HG02973 (cell line): ENCODE measurements around the gene NLRP7.
A peak's percentile ranks its signal among the peaks of the same experiment; 100 is the strongest.
"Not testable (repeated sequence)": the region's sequence is repeated elsewhere in the genome, so short reads cannot be mapped to it uniquely, and the experiment has no call there.

Experiments used
- ATAC-seq: cut with Tn5 transposase; IDR thresholded peaks from one replicate; pipeline ENCODE4 v1.9.1; 2021; ENCODE audit warnings: moderate library complexity; ENCODE audit not compliant: unreplicated experiment

NLRP7 gene

DNA sequence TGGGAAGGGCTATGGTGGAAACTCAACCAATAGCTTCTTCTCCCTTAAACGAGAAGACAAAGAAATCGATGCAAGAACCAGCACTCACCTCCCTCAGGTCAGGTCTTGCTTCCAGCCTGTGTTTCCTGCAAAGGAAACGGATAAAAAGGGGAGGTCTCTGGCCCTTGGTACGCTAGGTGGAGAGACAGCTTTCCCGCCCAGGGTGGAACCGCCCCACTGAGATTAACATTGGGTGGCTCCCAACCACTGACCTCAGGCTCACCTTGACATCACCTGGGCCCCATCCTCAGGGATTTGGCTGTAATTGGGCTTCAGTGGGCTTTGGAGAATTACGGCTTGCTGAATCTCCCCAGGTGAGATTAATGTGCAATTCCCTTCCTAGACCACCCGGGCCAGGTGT lies at the start of gene NLRP7:
Gene NLRP7 (minus strand): TSS at position 150 of the 400 bp plus-strand sequence.
- ATAC-seq, result no peak

DNA sequence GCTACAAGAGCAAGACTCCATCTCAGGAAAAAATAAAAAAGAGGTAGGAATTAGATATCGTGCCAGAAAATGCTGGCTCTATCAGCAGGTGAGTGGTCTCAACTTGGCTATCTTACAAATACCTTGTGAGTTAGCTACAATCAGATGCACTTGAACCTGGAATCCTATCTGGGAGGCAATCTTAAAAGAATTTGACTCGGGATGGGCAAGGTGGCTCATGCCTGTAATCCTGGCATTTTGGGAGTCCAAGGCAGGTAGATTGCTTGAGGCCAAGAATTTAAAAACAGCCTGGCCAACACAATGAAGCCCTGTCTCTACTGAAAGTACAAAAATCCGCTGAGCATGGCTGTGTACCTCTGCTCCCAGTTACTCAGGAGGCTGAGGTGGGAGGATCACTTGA lies 48.2 kb upstream of the NLRP7 start:
- ATAC-seq, result no peak

DNA sequence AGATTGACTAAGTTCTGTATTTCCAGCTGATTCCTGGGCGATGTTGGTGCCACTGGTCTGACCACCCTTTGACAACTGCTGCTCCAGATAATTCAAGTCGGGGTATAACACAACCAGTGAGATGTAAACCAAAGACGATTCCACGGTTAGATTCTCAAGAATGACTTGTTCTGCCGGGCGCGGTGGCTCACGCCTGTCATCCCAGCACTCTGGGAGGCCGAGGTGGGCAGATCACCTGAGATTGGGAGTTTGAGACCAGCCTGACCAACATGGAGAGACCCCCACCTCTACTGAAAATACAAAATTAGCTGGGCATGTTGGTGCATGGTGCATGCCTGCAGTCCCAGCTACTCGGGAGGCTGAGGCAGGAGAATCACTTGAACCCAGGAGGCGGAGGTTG lies 42.2 kb upstream of the NLRP7 start:
- not testable (repeated sequence) for ATAC-seq

DNA sequence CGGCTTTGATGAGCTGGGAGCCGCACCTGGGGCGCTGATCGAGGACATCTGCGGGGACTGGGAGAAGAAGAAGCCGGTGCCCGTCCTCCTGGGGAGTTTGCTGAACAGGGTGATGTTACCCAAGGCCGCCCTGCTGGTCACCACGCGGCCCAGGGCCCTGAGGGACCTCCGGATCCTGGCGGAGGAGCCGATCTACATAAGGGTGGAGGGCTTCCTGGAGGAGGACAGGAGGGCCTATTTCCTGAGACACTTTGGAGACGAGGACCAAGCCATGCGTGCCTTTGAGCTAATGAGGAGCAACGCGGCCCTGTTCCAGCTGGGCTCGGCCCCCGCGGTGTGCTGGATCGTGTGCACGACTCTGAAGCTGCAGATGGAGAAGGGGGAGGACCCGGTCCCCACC lies 35.2 kb upstream of the NLRP7 start:
- not testable (repeated sequence) for ATAC-seq

DNA sequence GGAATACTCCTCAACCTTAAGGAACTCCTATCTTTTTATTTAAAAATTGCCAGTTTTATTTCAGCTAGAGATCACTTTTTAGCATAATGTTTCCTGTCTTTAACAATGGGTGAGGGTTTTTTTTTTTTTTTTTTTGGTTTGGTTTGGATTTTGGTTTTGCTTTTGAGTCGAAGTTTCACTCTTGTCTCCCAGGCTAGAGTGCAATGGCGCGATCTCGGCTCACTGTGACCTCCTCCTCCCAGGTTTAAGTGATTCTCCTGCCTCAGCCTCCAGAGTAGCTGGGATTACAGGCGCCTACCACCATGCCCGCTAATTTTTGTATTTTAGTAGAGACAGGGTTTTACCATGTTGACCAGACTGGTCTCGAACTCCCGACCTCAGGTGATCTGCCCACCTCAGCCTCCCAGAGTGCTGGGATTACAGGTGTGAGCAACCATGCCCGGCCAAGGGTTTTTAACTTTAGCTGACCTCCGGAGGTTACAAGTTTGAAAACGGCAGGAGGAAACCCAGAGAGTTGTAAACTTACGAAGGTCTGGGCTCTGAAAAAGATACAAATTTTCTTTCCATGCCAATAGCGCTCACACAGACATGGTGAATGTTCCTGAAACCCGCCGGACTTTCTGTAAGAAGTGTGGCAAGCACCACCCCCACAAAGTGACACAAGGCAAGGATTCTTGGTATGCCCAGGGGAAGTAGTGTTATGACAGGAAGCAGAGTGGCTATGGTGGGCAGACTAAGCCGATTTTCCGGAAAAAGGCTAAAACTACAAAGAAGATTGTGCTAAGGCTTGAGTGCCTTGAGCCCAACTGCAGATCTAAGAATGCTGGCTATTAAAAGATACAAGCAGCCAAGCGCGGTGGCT lies 26.1 kb upstream of the NLRP7 start:
- not testable (repeated sequence) for ATAC-seq

DNA sequence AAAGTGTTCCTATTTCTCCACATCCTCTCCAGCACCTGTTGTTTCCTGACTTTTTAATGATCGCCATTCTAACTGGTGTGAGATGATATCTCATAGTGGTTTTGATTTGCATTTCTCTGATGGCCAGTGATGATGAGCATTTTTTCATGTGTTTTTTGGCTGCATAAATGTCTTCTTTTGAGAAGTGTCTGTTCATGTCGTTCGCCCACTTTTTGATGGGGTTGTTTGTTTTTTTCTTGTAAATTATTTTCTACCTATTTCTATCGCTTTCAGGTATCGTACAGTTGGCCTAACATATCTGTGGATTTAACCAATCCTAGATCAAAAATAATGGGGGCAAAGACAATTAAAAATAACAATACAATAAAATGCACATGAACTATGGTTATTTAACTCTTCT lies 24.1 kb upstream of the NLRP7 start:
- not testable (repeated sequence) for ATAC-seq

DNA sequence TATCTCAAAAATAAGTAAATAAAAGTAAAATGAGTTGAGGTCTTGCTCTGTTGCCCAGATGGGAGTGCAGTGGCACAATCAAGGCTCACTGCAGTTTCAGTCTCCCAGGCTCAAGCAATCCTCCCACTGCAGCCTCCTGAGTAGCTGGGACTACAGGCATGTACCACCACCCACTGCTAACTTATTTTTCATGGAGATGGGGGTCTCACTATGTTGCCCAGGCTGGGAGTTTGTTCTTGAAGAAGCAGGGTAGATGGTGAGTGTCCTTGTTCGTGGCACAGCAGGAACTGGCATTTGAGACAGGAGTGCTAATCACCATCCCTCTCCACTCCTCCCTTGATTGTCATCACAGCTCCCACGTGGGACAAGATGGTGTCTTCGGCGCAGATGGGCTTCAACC lies 22.3 kb upstream of the NLRP7 start:
- ATAC-seq, result no peak

DNA sequence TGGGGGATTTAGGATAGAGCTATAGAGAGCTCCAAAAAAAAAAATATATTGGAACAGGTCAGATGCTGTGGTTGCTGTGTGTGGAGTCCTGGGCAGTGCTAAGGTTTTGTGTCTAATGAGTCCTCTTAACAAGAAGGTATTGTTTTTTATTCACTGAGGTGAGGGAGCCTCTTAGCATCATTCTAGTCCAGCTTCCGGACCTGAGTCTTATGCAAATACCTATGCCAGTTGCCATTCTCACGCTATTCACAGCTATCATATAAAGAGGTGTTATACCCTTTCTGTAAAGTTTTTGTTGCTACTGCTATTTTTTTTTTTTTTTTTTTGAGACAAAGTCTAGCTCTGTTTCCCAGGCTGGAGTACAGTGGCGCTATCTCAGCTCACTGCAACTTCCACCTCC lies 20.3 kb upstream of the NLRP7 start:
- no peak for ATAC-seq

DNA sequence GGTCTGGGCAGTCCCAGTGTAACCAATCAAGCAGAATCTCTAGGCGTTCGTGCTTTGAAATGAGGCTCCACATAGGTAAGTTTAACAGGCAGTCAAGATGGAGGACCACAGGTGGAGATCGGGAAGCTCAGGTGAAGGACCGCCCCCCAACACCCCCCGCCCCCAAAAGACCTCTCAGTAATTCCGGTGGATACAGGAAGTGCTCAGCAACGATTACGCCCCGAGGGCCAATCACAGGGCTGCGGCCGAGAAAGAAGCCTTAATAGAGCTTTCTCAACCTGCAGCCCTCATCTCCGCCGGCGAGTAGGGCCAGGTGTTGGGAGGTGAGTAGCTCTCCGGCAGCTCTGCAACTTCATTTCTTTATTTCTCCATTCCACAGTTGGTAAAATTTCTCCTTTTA lies 17.7 kb upstream of the NLRP7 start:
- ATAC-seq, result not testable (repeated sequence)

DNA sequence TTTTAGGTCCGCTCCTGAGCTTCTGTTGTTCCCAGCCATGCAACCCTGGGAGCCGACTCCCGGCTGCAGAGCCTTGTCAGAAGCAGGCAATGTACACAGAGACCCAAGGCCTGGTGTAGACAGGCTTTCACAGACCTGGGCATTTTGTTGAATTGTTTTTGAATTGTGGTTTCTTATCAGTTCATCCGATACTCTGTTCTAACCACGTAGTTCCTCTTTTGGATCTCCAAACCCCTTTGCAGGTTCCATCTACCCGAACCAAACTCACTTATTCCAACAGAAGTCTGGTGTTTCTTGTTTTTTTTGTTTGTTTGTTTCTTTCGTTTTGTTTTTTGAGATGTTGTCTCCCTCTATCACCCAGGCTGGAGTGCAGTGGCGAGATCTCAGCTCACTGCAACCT lies 12.5 kb upstream of the NLRP7 start:
- ATAC-seq, result no peak

DNA sequence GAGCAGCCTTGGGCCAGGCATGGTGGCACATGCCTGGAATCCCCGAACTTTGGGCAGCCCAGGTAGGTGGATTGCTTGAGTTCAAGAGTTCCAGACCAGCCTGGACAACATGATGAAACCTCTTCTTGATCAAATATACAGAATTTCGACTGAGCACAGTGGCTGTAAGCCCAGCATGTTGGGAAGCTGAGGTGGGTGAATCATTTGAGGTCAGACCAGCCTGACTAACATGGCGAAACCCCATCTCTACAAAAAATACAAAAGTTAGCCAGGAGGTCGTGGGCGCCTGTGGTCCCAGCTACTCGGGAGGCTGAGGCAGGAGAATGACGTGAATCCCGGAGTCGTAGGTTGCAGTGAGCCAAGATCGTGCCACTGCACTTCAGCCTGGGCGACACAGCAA lies 8.0 kb upstream of the NLRP7 start:
- ATAC-seq, result no peak

DNA sequence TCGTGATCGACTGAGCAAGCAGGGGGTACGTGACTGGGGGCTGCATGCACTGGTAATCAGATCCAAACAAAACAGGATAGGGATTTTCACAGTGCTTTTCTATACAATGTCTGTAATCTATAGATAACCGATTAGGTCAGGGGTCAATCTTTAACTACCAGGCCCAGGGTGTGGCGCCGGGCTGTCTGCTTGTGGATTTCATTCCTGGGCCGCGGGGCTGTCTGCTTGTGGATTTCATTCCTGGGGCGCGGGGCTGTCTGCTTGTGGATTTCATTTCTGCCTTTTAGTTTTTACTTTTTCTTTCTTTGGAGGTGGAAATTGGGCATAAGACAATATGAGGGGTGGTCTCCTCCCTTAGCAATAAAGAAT lies 6.0 kb upstream of the NLRP7 start:
- not testable (repeated sequence) for ATAC-seq

DNA sequence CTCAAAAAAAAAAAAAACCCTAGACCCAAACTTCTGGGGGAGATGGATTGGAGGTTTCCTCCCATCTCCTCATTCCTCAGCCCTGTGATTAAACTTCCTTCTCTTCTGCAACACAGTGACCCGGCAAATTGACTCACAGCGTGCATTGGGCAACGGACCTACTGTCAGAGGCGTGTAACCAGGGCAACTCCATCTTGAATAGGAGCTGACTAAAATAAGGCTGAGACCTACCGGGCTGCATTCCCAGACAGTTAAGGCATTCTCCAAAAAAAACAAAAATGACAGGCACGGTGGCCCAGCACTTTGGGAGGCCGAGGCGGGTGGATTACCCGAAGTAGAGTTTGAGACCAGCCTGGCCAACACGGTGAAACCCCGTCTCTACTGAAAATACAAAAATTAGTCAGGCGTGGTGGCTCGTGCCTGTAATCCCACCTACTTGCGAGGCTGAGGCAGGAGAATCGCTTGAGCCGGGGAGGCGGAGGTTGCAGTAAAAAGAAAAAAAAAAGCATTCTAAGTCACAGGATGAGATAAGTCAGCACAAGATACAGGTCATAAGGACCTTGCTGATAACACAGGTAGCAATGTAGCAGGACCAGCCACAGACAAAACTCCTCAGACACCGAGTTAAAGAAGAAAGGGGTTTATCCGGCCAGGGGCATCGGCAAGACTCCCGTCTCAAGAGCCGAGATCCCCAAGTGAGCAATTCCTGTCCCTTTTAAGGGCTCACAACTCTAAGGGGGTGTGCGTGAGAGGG lies 5.4 kb upstream of the NLRP7 start:
- no peak for ATAC-seq

DNA sequence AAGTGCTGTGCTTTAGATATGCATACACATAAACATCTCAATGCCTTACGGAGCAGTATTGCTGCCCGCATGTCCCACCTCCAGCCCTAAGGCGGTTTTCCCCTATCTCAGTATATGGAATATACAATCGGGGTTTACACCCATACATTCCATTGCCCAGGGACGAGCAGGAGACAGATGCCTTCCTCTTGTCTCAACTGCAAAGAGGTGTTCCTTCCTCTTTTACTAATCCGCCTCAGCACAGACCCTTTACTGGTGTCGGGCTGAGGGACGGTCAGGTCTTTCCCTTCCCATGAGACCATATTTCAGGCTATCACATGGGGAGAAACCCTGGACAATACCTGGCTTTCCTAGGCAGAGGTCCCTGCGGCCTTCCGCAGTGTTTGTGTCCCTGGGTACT lies 3.2 kb upstream of the NLRP7 start:
- ATAC-seq, result not testable (repeated sequence)

DNA sequence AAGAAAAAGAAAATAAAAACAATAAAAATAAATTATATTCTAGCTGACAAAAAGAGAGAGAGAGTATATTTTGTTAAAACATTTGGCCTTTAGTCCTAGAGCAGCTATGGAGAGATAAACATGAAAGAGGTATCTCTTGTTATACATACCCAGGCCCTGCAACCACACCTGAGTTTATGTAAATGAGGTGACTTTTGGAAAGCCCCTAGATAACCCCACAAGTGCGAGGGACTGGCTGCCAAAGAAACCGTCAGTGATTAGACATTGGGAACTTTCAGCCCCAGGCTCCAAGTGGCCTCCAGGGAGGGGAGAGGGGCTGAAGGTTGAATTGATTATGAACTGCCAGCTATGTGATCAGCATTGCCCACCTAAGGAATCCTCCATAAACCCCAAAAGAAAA lies 2.1 kb upstream of the NLRP7 start:
- ATAC-seq, result no peak

DNA sequence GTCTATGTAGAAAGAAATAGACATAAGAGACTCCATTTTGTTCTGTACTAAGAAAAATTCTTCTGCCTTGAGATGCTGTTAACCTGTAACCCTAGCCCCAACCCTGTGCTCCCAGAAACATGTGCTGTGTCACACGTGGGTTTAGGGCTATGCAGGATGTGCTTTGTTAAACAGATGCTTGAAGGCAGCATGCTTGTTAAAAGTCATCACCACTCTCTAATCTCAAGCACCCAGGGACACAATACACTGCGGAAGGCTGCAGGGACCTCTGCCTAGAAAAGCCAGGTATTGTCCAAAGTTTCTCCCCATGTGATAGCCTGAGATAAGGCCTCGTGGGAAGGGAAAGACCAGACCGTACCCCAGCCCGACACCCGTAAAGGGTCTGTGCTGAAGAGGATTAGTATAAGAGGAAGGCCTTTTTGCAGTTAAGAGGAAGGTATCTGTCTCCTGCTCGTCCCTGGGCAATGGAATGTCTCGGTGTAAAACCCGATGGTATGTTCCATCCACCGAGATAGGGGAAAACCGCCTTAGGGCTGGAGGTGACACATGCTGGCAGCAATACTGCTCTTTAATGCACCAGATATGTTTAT lies 3.5 kb downstream of the NLRP7 start:
- ATAC-seq, result not testable (repeated sequence)

DNA sequence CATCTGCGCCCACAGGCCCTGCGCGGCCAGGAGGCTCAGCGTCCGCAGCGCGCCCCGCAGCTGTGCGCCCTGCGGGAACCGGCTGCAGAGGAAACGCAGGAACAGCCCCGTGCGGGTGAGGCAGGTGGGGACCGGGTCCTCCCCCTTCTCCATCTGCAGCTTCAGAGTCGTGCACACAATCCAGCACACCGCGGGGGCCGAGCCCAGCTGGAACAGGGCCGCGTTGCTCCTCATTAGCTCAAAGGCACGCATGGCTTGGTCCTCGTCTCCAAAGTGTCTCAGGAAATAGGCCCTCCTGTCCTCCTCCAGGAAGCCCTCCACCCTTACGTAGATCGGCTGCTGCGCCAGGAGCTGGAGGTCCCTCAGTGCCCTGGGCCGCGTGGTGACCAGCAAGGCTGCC lies 7.8 kb downstream of the NLRP7 start:
- not testable (repeated sequence) for ATAC-seq

DNA sequence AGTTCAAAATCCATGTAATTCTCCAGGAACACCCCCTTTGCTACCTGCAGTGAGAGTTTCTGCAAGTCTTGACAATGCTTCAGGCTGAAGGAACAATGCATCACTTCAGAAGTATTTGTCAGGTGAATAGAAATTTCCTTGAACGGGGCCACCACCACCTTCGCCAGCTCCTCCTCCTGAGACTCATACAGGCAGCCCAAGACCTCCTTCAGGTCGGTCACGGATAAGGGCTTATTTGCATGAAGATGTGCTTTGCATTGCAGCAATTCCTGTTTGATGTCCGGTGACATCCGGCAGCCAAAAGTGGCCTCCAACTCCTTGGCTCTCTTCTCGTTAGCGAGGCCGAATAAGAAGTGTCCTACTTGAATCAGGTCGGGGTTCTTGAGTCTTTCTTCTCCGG lies 8.4 kb downstream of the NLRP7 start:
- ATAC-seq, result no peak

DNA sequence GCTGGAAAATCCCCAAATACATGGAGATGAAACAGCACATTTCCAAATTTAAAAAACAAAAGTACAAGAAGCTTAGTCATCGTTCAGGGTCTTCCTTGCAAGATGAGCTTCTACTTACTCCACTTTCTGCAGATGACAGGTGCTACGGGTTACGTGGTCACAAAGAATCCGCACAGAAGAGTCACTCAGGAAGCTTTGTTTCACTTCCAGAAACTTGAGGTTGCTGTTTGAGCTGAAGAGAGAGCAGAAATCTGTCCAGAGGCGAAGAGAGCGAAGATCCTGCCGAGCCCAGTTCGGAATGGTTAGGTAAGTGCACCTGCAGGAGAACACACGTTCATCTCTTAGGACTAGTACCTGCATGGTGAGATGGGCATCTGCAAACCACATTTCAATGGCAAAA lies 9.4 kb downstream of the NLRP7 start:
- peak; percentile 72 for ATAC-seq

DNA sequence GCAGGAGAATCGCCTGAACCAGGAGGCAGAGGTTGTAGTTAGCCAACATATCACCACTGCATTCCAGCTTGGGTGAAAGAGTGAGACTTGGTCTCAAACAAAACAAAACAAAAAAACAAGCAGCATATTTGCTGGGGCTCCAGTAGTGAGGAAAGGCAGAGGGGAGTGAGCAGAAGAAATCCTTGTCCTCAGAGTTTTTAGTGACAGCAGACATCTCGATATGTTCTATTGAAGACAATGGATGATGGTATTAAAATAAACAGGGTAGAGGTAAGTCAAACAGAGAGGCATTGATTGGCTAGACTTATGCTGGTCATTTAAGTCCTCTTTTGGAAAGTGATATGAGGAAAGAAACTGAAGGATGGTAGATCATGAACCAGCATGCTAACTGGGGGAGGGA lies 19.0 kb downstream of the NLRP7 start:
- ATAC-seq, result no peak

DNA sequence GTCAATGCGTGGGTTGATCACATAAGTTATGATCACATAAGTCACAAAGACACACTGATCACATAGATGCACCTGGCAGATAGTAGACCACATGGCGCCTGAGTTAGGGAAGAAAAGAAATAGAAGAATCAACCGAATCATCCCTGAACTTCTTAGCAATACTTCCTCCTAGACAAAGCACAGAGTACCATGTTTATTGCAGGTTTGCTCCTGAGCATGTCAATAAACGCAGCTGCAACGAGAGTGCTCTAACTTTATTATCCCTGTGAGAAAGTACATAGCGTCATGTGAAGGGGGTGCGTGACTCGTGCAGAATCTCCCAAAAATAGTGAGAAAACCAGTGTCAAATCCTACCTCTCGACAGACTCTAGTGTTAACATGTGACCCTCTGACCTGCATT lies 24.1 kb downstream of the NLRP7 start:
- ATAC-seq, result no peak

DNA sequence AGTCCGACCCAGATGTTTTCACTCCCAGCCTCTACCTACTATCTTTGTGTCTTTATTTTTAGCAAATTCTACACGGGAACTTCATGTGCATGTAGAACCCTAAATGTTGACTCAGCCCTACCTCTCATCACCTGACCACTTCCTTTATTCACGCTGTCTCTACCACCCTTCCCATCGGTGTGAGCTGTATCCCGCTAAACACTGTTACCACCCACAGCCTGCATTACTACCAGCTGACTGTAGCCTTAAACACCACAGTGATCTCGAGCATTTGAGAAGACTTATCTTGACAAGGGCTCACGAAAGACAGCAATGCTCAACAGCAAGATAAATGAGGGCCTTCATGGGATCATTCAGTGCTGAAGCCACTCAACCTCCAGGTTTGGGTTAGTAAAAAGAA lies 26.2 kb downstream of the NLRP7 start:
- ATAC-seq, result no peak
